ENCODE data around the gene WNT9A.

The WNT9A gene

GRCh38 chr1:227891955-227892488 is 55.7 kb downstream of the WNT9A start:
- Histone ChIP-seq H3K4me3 (ENCODE audit: low read length) (no peak overlapping the region), H3K4me1 (ENCODE audit: control insufficient read depth, insufficient read depth, low read length) (no peaks in the 10 kb centered on the region), H3K9ac (ENCODE audit: low read length) (no peak overlapping the region), H3K27ac (ENCODE audit: low read depth, low read length) (no peak overlapping the region), H3K36me3 (ENCODE audit: control insufficient read depth, insufficient read depth, low read length) (no peaks in the 10 kb centered on the region), H3K27me3 (ENCODE audit: control insufficient read depth, insufficient read depth, low read length) (no peaks in the 10 kb centered on the region)

GRCh38 chr1:227891223-227891954 is 56.3 kb downstream of the WNT9A start:
- H3K4me1 ChIP-seq (ENCODE audit: control insufficient read depth, insufficient read depth, low read length) = no peaks in the 10 kb centered on the region
- no peaks in the 10 kb centered on the region for H3K27me3 ChIP-seq (ENCODE audit: control insufficient read depth, insufficient read depth, low read length)
- no peaks in the 10 kb centered on the region for H3K36me3 ChIP-seq (ENCODE audit: control insufficient read depth, insufficient read depth, low read length)
- H3K27ac ChIP-seq (ENCODE audit: low read depth, low read length) = no peak overlapping the region
- H3K9ac ChIP-seq (ENCODE audit: low read length) = no peak overlapping the region
- no peak overlapping the region for H3K4me3 ChIP-seq (ENCODE audit: low read length)

GRCh38 chr1:227890451-227891222 is 57.1 kb downstream of the WNT9A start:
- Histone ChIP-seq H3K27ac (ENCODE audit: low read depth, low read length) (no peak overlapping the region), H3K9ac (ENCODE audit: low read length) (no peak overlapping the region), H3K4me3 (ENCODE audit: low read length) (no peak overlapping the region), H3K27me3 (ENCODE audit: control insufficient read depth, insufficient read depth, low read length) (no peaks in the 10 kb centered on the region), H3K4me1 (ENCODE audit: control insufficient read depth, insufficient read depth, low read length) (peaks cover 7% of the 10 kb centered on the region), H3K36me3 (ENCODE audit: control insufficient read depth, insufficient read depth, low read length) (no peaks in the 10 kb centered on the region)

- no peaks in the 10 kb centered on the region for H3K27me3 ChIP-seq (ENCODE audit: control insufficient read depth, insufficient read depth, low read length)
- peaks cover 10% of the 10 kb centered on the region for H3K4me1 ChIP-seq (ENCODE audit: control insufficient read depth, insufficient read depth, low read length)
- H3K4me3 ChIP-seq (ENCODE audit: low read length) = no peak overlapping the region
- H3K27ac ChIP-seq (ENCODE audit: low read depth, low read length) = no peak overlapping the region
- H3K9ac ChIP-seq (ENCODE audit: low read length) = no peak overlapping the region
- no peaks in the 10 kb centered on the region for H3K36me3 ChIP-seq (ENCODE audit: control insufficient read depth, insufficient read depth, low read length)
Measured at GRCh38 chr1:227889863-227890405, 57.8 kb downstream of the WNT9A start.

GRCh38 chr1:227889047-227889862 is 58.5 kb downstream of the WNT9A start:
- peak overlapping the region; percentile 24 for H3K27ac ChIP-seq (ENCODE audit: low read depth, low read length)
- no peaks in the 10 kb centered on the region for H3K36me3 ChIP-seq (ENCODE audit: control insufficient read depth, insufficient read depth, low read length)
- H3K9ac ChIP-seq (ENCODE audit: low read length) = no peak overlapping the region
- H3K4me1 ChIP-seq (ENCODE audit: control insufficient read depth, insufficient read depth, low read length) = peaks cover 10% of the 10 kb centered on the region
- H3K27me3 ChIP-seq (ENCODE audit: control insufficient read depth, insufficient read depth, low read length) = no peaks in the 10 kb centered on the region
- H3K4me3 ChIP-seq (ENCODE audit: low read length) = no peak overlapping the region

GRCh38 chr1:227888404-227889046 is 59.2 kb downstream of the WNT9A start:
- no peak overlapping the region for H3K9ac ChIP-seq (ENCODE audit: low read length)

GRCh38 chr1:227887697-227888403 is 59.9 kb downstream of the WNT9A start:
- Histone ChIP-seq H3K4me3 (ENCODE audit: low read length) (peak overlapping the region; percentile 60), H3K9ac (ENCODE audit: low read length) (no peak overlapping the region), H3K36me3 (ENCODE audit: control insufficient read depth, insufficient read depth, low read length) (no peaks in the 10 kb centered on the region), H3K4me1 (ENCODE audit: control insufficient read depth, insufficient read depth, low read length) (peaks cover 10% of the 10 kb centered on the region), H3K27ac (ENCODE audit: low read depth, low read length) (peak overlapping the region; percentile 91), H3K27me3 (ENCODE audit: control insufficient read depth, insufficient read depth, low read length) (no peaks in the 10 kb centered on the region)

More at GRCh38 chr1:227888404-227889046, 59.2 kb downstream of the WNT9A start:
- Histone ChIP-seq H3K27ac (ENCODE audit: low read depth, low read length) (peak overlapping the region; percentile 91), H3K4me3 (ENCODE audit: low read length) (no peak overlapping the region), H3K4me1 (ENCODE audit: control insufficient read depth, insufficient read depth, low read length) (peaks cover 10% of the 10 kb centered on the region), H3K27me3 (ENCODE audit: control insufficient read depth, insufficient read depth, low read length) (no peaks in the 10 kb centered on the region), H3K36me3 (ENCODE audit: control insufficient read depth, insufficient read depth, low read length) (no peaks in the 10 kb centered on the region)

GRCh38 chr1:227886993-227887696 is 60.6 kb downstream of the WNT9A start:
- Histone ChIP-seq H3K9ac (ENCODE audit: low read length) (no peak overlapping the region), H3K36me3 (ENCODE audit: control insufficient read depth, insufficient read depth, low read length) (no peaks in the 10 kb centered on the region), H3K27ac (ENCODE audit: low read depth, low read length) (peak overlapping the region; percentile 91), H3K4me3 (ENCODE audit: low read length) (peak overlapping the region; percentile 60), H3K27me3 (ENCODE audit: control insufficient read depth, insufficient read depth, low read length) (no peaks in the 10 kb centered on the region), H3K4me1 (ENCODE audit: control insufficient read depth, insufficient read depth, low read length) (peaks cover 10% of the 10 kb centered on the region)

- Histone ChIP-seq H3K9ac (ENCODE audit: low read length) (no peak overlapping the region), H3K4me3 (ENCODE audit: low read length) (peak overlapping the region; percentile 41), H3K36me3 (ENCODE audit: control insufficient read depth, insufficient read depth, low read length) (no peaks in the 10 kb centered on the region), H3K4me1 (ENCODE audit: control insufficient read depth, insufficient read depth, low read length) (peaks cover 10% of the 10 kb centered on the region), H3K27ac (ENCODE audit: low read depth, low read length) (peak overlapping the region; percentile 91), H3K27me3 (ENCODE audit: control insufficient read depth, insufficient read depth, low read length) (no peaks in the 10 kb centered on the region)
Measured at GRCh38 chr1:227886503-227886961, 61.2 kb downstream of the WNT9A start.

GRCh38 chr1:227885648-227886502 is 61.9 kb downstream of the WNT9A start:
- H3K27ac ChIP-seq (ENCODE audit: low read depth, low read length) = peak overlapping the region; percentile 91
- H3K9ac ChIP-seq (ENCODE audit: low read length) = no peak overlapping the region
- H3K4me3 ChIP-seq (ENCODE audit: low read length) = no peak overlapping the region
- H3K27me3 ChIP-seq (ENCODE audit: control insufficient read depth, insufficient read depth, low read length) = no peaks in the 10 kb centered on the region
- H3K36me3 ChIP-seq (ENCODE audit: control insufficient read depth, insufficient read depth, low read length) = no peaks in the 10 kb centered on the region
- peaks cover 10% of the 10 kb centered on the region for H3K4me1 ChIP-seq (ENCODE audit: control insufficient read depth, insufficient read depth, low read length)

All from rectal smooth muscle tissue (tissue), 1 donor.